Upper lobe of left lung (tissue), 4 donors: ENCODE results near the gene PGAM2.

Experiments
- CTCF ChIP-seq, 6 experiments: fragments of 450-650 bp in 4 of 6; fragments of 200-600 bp in 2 of 6; sonication (generic) in 2 of 6; IDR thresholded peaks; one replicate each; pipeline ENCODE4 v1.5.1; 2016 to 2019; ENCODE audit warnings: antibody characterized with exemption in 6 of 6
- POLR2A ChIP-seq, 4 donors: fragments of 450-650 bp; IDR thresholded peaks; one replicate each; pipeline ENCODE4 v1.5.1; 2016 to 2017; ENCODE audit warnings: antibody characterized with exemption in 4 of 4, mild to moderate bottlenecking in 2 of 4
- POLR2AphosphoS5 ChIP-seq, 2 donors: sonication (generic); formaldehyde crosslinking; IDR thresholded peaks; one replicate each; pipeline ENCODE4 v1.5.1; 2017; ENCODE audit warnings: antibody characterized with exemption in 2 of 2

DNA sequence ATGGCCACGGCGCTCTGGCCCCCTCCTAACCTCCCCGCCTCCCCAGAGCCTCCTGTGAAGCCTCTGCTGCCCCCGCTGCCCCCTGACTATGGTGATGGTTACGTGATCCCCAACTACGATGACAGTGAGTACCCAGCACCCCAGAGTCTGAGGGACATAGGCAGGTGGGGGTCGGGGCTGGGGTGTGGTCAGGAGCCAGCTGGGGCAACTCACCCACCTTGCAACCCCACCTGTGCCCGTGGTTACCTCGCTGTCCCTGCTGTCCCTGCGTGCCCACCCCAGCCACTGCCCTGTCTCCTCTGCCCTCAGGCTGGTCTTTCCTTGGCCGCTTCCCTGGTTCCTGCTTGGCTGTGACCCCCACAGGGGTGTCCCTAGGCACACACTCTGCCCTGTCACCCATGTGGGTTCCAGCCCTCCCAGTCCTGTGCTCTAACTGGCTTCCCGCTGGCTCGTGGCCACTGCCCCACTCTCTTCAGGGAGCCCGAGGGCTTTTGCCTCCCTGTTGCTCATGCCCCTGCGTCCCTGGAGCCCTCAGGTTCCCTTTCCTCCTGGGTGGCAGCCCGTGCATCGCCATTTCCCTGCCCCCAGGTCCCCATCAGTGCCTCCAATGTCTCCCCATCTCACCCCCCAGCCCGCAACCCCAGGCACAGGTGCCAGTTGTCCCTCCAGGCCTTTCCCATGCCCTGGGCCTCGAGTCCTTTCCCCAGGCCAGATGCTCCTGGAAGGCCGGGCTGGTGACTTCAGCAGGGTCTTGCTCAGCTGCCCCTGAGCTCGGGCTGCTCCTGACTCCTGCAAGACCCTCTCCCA lies 42.8 kb upstream of the PGAM2 start:
- TF ChIP-seq POLR2AphosphoS5 (IDR thresholded peaks at IDR 0.05) (no peak), CTCF (IDR thresholded peaks at IDR 0.05) (no peak), POLR2A (IDR thresholded peaks at IDR 0.05) (no peak)
